K562 (cell line): ENCODE results near the gene SURF4. TPM values are rescaled to one million over a fixed set of nuclear protein-coding genes. Genes with fewer than 3 reads are reported as not detected.

Experiments used
- E2F3 ChIP-seq: fragments of 250-450 bp; sonication (Bioruptor Pico); IDR thresholded peaks from 2 replicates; pipeline ENCODE4 v1.4.0; 2020; ENCODE audit warnings: mild to moderate bottlenecking
- E4F1 ChIP-seq: fragments of 250-450 bp; sonication (Bioruptor Pico); IDR thresholded peaks from 2 replicates; pipeline ENCODE4 v1.5.0; 2021; ENCODE audit warnings: mild to moderate bottlenecking, borderline replicate concordance
- HNRNPK ChIP-seq: fragments of 200-400 bp; formaldehyde crosslinking; IDR thresholded peaks from one replicate; pipeline ENCODE4 v1.6.1; 2018; ENCODE audit warnings: mild to moderate bottlenecking, low read depth, low read length; ENCODE audit not compliant: poor library complexity, severe bottlenecking
- MCM3 ChIP-seq: fragments of 450-650 bp; IDR thresholded peaks from 2 replicates; pipeline ENCODE4 v1.6.1; 2016
- MEF2A ChIP-seq: IDR thresholded peaks from 2 replicates; pipeline ENCODE4 v1.6.1; 2011; ENCODE audit warnings: low read depth, mild to moderate bottlenecking, low read length, moderate library complexity; ENCODE audit not compliant: control insufficient read depth
- MXI1 ChIP-seq: IDR thresholded peaks from 2 replicates; pipeline ENCODE4 v1.6.1; 2011; ENCODE audit warnings: low read depth, mild to moderate bottlenecking, improper control_type of control experiment, low read length
- NFRKB ChIP-seq: fragments of 450-650 bp; IDR thresholded peaks from 2 replicates; pipeline ENCODE4 v1.6.1; 2016; ENCODE audit warnings: low read depth
- PHB ChIP-seq: fragments of 250-450 bp; sonication (Bioruptor Pico); IDR thresholded peaks from 2 replicates; pipeline ENCODE4 v1.5.0; 2021
- SIN3B ChIP-seq: fragments of 450-650 bp; IDR thresholded peaks from 2 replicates; pipeline ENCODE4 v1.6.1; 2017; ENCODE audit warnings: low read depth, mild to moderate bottlenecking, moderate library complexity
- SNAPC5 ChIP-seq: fragments of 250-450 bp; sonication (Bioruptor Pico); IDR thresholded peaks from 2 replicates; pipeline ENCODE4 v1.8.0; 2021; ENCODE audit warnings: moderate library complexity, mild to moderate bottlenecking, inconsistent platforms
- SNIP1 ChIP-seq: fragments of 450-650 bp; IDR thresholded peaks from 2 replicates; pipeline ENCODE4 v1.7.1; 2017; ENCODE audit warnings: low read depth, mild to moderate bottlenecking
- ZC3H8 ChIP-seq: fragments of 450-650 bp; IDR thresholded peaks from 2 replicates; pipeline ENCODE4 v1.6.1; 2017
- ZKSCAN1 ChIP-seq: fragments of 150-350 bp; IDR thresholded peaks from 2 replicates; pipeline ENCODE4 v1.6.1; 2016; ENCODE audit warnings: low read depth, low read length
- ZNF263 ChIP-seq: sonication (generic); formaldehyde crosslinking; IDR thresholded peaks from 2 replicates; pipeline ENCODE4 v1.8.0; 2022; ENCODE audit warnings: mild to moderate bottlenecking, missing genetic modification reagents, borderline replicate concordance
- ZNF318 ChIP-seq, 2 experiments: fragments of 450-650 bp; IDR thresholded peaks; 2 replicates each; pipeline ENCODE4 v1.6.1; 2016; ENCODE audit warnings: mild to moderate bottlenecking in 2 of 2, borderline replicate concordance in 1 of 2, low read depth in 1 of 2, moderate library complexity in 1 of 2
- ZNF324 ChIP-seq: fragments of 250-450 bp; sonication (Bioruptor Pico); IDR thresholded peaks from 2 replicates; pipeline ENCODE4 v1.4.0; 2020; ENCODE audit warnings: mild to moderate bottlenecking
- polyA plus RNA-seq, 8 experiments: library from polyadenylated mRNA; depleted of rRNA in 4 of 8; stranded (reverse) in 5 of 8; unstranded in 3 of 8; fragments of >200 nt; fragmentation: Nextera tagmentation in 2 of 8; fragmentation: Illumina TruSeq in 1 of 8; extraction: Ambion mirVana in 2 of 8; extraction: Trizol in 1 of 8; gene quantifications; 2 replicates each; pipeline versions ENCODE4 v1.2.1 to v1.2.3, GENCODE V29; 2011 to 2014; ENCODE audit warnings: inconsistent platforms in 1 of 8, missing spikeins in 1 of 8
- total RNA-seq, 7 experiments: library from RNA; depleted of rRNA in 6 of 7; stranded (reverse); fragments of >200 nt in 6 of 7; fragmentation: Illumina TruSeq in 2 of 7; extraction: Trizol in 2 of 7; gene quantifications; 2 replicates each; pipeline versions ENCODE4 v1.2.1 to v1.2.3, GENCODE V29; 2011 to 2021; ENCODE audit warnings: low replicate concordance in 1 of 7
- TF ChIP-seq, protein P1 (sequence below): fragments of 450-650 bp; conservative IDR thresholded peaks from 2 replicates; pipeline ENCODE4 v1.6.1; 2016; ENCODE audit warnings: missing genetic modification characterization, low read depth, mild to moderate bottlenecking, missing compliant biosample characterization, moderate library complexity

The SURF4 gene
- total and polyA plus RNA-seq, 9 of the 15 experiments (the other 6 are each of a cell fraction or from before 2014, with no cell fraction given) = 8.4 to 176 (median 130) TPM

- TF ChIP-seq MCM3 = no peak
- TF ChIP-seq SNAPC5 = no peak
- TF ChIP-seq MXI1 = peak; percentile 62; the same call in 1 of the 2 replicates
- no peak for TF ChIP-seq ZKSCAN1
- no peak for TF ChIP-seq ZNF324 (CRISPR knock-in tag)
- TF ChIP-seq ZNF318 (IDR thresholded peaks at IDR 0.05; ENCODE audit: borderline replicate concordance in 1 of 2, low read depth in 1 of 2) = no peak
- no peak for TF ChIP-seq ZC3H8
- peak; percentile 44 for TF ChIP-seq ZNF263 (CRISPR knock-in tag)
- TF ChIP-seq SIN3B = peak; percentile 88
- no peak for TF ChIP-seq NFRKB
- no peak for TF ChIP-seq PHB
- peak; percentile 89 for TF ChIP-seq HNRNPK
- no peak for TF ChIP-seq MEF2A
- TF ChIP-seq, protein P1, sequence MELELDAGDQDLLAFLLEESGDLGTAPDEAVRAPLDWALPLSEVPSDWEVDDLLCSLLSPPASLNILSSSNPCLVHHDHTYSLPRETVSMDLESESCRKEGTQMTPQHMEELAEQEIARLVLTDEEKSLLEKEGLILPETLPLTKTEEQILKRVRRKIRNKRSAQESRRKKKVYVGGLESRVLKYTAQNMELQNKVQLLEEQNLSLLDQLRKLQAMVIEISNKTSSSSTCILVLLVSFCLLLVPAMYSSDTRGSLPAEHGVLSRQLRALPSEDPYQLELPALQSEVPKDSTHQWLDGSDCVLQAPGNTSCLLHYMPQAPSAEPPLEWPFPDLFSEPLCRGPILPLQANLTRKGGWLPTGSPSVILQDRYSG (tag) = no peak
- no peak for TF ChIP-seq E2F3
- TF ChIP-seq E4F1 (CRISPR knock-in tag) = no peak
- TF ChIP-seq SNIP1 = no peak
These were observed 19.3 kb downstream of the SURF4 start, which contains the start of the genes SURF1 and SURF2 (continued) for GRCh38 chr9:133356391-133357091.
